ACHN (cell line): Measurements from ENCODE around the gene GIGYF2.

ENCODE experiments used
- DNase-seq: peaks from one replicate; pipeline ENCODE4 v3.0.0-alpha.2; 2015
- in situ Hi-C: cut with HindIII; loops from 2 replicates; pipeline ENCODE4 v1.10.0; 2017; ENCODE audit warnings: low sequenced_read_pairs, low pct_ligation_motif_present, low pct_unique_long_range_greater_than_20kb

Gene GIGYF2, protein sequence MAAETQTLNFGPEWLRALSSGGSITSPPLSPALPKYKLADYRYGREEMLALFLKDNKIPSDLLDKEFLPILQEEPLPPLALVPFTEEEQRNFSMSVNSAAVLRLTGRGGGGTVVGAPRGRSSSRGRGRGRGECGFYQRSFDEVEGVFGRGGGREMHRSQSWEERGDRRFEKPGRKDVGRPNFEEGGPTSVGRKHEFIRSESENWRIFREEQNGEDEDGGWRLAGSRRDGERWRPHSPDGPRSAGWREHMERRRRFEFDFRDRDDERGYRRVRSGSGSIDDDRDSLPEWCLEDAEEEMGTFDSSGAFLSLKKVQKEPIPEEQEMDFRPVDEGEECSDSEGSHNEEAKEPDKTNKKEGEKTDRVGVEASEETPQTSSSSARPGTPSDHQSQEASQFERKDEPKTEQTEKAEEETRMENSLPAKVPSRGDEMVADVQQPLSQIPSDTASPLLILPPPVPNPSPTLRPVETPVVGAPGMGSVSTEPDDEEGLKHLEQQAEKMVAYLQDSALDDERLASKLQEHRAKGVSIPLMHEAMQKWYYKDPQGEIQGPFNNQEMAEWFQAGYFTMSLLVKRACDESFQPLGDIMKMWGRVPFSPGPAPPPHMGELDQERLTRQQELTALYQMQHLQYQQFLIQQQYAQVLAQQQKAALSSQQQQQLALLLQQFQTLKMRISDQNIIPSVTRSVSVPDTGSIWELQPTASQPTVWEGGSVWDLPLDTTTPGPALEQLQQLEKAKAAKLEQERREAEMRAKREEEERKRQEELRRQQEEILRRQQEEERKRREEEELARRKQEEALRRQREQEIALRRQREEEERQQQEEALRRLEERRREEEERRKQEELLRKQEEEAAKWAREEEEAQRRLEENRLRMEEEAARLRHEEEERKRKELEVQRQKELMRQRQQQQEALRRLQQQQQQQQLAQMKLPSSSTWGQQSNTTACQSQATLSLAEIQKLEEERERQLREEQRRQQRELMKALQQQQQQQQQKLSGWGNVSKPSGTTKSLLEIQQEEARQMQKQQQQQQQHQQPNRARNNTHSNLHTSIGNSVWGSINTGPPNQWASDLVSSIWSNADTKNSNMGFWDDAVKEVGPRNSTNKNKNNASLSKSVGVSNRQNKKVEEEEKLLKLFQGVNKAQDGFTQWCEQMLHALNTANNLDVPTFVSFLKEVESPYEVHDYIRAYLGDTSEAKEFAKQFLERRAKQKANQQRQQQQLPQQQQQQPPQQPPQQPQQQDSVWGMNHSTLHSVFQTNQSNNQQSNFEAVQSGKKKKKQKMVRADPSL (N-terminal part only)

DNA sequence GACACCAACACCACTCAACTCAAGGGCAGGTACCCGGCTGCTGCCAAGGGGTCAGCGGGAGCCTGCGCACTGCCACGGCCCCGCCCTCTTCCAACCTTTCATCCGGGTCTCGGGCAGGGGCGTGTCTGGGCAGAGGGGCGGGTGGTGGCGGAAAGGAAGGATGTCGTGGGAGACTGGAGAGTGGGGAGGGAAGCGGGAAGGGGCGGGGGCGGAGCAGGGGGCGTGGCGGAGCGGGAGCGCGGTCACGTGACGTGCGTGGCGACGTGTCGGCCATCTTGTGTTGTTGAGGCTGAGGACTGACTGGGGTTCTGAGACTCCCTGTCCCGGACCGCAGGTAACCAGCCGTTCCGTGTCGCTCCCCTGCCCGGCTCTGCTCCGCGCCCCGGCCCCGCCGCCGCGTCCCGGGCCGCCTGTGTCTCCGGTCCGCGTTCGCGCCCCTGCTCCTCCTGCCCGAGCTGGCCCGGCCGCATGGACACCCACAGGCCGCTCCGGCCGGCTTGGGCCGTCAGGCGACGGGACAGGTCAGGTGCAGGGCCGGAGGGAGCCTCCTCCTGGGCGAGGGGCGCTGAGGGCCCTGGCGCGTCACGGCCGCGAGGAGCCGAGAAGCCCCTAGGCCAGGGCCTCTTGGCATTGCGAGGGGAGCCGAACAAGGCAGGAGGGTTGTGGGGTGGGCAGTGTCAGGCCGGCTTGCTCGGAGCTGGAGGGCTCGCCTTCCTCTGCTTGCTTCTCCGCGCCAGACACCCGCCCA lies at the start of gene GIGYF2:
Gene GIGYF2 (plus strand): TSS at position 273 of the 748 bp plus-strand sequence. CDS start 37,867 bp downstream, outside the sequence.
- DNase-seq = peak; percentile 98
- in situ Hi-C loops = no loop called here

DNA sequence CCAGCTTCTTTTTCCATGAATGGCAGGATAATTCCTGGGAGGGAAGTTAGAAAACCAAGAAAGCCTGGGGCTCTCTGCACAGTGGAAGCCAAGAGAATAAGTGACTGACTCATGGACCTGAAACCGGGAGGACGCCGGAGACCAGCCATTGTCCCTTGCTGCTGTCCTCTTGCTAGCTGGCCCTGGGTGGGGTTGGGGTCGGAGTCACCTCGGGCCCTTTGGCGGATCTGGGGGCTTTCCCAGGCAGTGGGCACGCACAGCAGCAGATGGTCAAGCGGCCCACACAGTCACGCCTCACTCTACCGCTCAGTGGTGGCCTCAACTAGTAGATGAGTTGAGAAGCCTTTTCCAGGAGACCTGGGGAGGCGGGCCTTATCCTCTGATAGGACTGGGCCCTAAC lies 48.1 kb upstream of the GIGYF2 start:
- in situ Hi-C loops = no loop called here
- DNase-seq = no peak

DNA sequence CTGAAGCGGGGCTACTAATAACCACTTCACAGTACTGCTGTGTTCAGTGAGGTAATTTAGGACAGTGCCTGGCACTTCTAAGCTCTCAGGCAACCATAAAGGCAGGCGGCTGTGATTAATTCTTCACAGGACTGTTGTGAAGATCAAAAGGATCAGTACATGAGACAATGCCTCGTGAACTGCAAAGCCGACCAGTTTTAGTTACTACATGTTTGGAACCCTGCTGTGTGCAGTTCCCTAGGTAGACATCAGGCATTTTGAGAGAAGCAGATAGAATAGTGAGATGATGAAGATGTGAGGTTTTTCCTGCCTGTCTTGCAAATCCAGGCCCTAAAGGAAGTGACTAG lies 44.7 kb upstream of the GIGYF2 start:
- no peak for DNase-seq
- in situ Hi-C loops = no loop called here

DNA sequence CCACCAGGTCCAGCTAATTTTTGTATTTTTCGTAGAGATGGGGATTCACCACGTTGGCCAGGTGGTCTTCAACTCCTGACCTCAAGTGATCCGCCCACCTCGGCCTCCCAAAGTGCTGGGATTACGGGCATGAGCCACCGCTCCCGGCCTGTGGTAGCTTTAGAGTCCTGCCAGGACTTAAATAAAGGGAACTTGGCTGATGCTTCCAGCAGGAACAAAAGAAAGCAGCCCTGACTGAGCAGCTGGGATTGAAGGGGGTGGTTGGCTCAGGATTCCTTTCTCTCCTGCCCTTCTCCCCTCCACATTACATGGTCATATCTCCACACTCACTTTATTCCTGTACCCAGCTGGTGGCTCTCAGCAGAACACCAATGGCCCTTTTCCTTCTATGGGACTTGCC lies 43.7 kb upstream of the GIGYF2 start:
- no peak for DNase-seq
- in situ Hi-C loops = no loop called here

DNA sequence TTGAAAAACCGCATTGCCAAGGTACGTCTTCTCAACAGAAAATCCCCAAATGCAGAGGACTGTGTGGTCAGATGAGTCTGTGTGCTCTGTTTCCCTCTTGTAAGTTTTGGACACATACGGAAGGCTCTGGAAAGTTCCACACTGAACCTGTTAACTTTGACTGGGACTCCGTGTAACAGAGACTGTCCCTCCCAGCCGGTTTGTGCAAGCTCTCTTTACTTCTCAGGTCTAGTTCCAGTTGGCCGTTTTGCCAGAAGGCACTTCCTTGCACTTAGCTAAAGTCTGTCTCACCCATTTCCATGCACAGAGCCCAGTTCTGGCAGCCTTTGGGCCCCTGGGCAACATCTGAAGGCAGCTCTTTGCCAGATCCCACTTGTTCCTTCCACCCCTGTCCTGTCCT lies 41.7 kb upstream of the GIGYF2 start:
- no peak for DNase-seq
- in situ Hi-C loops = no loop called here

DNA sequence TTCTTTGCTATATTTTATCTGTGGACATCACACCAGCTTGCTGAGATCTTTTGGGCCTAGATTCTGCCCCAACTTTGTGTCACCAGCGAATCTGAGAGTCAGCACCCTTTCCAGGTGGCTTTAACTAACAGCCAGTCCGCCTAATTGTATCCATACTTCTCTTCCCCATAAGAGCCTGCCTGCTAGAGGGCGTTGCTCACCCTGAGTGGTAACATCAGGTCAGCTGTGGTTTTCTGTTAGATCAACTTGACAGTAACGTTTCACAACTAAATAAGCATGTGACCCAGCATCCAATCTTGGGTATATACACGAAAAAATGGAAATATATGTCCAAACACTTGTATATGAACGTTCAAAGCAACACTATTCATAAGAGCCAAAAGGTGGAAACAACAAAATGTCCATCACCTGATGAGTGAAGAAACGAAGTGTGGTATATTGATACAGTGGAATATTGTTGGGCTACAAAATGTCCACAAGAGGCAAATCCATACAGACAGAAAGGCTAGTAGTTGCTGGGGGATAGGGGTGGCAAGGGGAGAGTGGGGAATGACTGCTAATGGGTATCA lies 38.8 kb upstream of the GIGYF2 start:
- in situ Hi-C loops = no loop called here
- DNase-seq = no peak

DNA sequence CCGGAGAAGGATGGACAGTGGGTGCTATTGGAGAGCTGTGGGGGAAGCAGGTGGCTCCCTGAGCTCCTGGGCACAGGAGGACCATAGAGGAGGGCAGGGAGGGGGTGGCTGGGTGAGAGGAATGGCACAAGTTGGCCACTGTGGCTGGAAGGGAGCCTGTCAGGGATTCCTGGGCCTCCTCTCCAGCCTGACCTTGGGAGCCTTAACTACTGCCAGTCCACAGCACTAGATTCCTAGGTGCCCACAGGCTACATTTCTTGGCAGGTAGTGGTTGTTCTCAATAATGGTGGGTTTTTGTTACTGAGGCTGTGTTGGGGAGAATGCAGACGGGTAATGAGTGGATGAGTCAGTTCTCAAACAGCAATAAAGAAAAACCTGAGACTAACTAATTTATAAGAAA lies 37.8 kb upstream of the GIGYF2 start:
- DNase-seq = no peak
- in situ Hi-C loops = no loop called here

DNA sequence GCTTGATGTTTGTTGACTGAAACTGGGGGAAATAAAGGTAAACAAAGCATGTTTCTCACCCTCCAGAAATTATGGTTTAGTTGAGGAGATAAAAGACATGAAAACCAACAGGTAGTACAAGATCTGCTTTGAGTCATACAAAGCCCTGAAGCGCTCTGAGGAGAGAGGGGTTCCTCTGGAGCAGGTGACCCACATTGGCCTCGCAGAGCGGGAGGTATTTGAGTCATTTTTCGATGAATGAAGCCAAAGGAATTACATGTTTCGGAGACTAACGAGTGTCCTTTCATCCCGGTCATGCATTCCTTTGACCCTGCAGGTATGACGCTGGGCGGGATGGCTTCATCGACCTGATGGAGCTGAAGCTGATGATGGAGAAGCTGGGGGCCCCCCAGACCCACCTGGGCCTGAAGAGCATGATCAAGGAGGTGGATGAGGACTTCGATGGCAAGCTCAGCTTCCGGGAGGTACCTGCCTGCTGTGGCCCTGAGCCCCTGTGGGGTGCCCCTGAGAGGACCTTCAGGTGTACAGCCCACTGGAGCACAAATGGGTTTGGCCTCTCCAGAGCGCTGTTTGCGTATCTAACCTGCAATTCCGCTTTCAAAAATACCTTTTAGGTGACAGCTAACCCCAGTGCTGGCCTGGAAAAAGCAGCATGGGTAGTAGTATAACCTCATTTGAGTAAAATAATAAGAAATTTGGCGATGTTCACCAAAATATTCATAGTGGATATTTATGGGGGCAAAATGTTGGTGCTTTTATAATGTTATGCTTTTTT lies 34.5 kb upstream of the GIGYF2 start:
- no peak for DNase-seq
- in situ Hi-C loops = no loop called here

DNA sequence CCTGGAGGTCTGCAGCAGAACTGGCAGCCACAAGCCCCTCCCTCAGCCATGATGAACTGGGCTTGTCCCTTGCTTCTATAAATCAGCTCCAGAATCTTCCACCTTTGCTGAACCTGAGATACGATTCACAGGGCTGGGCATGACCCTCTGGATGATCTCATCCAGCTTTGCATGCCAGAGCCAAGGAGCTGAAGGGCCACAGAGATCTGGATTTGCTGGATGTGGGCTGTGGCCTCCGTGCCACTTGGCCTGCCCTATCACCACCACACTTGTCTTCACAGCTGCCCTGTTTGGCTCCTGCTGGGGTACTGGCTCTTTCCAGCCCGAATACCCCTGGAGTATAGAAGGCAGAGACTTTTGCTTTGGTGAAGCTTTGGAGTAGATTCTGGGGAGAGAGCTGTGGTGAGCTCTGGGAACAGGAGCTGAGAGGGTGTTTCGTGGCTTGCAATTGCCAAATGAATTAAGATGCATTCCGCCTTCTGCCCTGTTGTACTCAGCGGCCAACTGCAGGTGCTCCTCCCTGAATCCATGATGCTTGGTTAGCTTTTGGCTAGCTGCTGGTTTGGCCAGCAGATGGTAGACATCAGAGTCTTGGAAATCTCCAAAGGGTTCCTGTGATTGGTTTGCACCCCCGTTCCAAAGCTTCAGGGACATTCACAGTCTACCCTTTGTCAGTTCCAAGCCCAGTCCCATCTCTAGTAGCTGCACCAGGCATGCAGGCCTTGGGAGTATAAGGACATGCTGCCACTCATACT lies 30.9 kb upstream of the GIGYF2 start:
- DNase-seq = no peak
- in situ Hi-C loops = no loop called here

DNA sequence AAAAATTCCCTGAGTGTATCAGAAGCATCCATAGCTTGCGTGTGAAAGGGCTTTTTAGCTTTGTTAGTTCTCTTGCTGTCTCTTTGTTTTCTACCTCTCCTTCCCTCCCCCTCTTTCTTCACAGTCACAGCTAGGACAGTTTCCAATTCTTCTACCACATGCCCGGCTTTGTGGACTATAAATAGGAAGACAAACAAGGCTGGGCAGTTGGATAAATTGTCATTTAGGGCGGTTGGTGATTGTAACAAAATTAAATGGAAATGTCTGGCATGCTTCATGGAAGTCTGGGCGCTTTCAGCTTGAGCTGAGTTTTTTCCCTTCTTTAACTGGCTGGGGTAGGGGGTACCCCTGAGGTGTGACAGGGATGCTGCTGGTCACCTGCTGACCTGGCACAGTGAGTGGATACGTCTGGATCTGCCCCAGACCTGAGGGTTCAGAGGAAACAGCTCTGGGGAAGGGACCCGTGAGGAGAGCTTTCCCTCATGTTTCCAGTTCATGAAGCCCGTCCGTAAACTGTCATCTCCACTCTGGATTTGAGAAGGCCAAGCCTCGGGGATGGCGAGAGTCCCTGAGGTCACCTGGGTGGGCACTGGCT lies 29.0 kb upstream of the GIGYF2 start:
- in situ Hi-C loops = no loop called here
- no peak for DNase-seq

DNA sequence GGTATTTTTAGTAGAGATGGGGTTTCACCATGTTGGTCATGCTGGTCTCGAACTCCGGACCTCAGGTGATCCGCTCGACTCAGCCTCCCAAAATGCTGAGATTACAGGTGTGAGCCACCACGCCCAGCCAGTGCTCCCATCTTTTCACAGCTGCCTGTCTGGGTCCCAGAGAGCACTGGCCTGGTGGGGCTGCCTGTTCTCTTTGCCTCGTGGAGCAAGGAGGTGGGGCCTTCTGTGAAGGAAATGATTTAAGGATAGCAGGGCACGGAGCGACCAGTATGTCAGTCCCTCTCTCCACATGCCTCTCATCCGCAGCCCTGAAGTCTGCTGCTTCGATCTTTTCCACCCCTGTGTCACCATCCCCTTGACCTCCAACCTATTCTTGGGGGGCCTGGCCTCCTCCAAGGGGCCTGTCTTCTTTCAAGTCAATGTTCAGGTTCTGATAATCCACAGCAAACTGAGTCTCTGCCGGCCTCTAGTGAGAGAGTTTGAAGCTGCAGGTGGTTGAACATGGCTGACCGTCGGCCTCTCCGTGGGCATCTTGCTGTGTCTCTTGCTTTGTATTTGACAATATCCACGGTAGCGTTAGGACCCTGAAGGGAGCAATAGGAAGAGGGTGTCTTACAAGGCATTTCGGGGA lies 28.2 kb upstream of the GIGYF2 start:
- DNase-seq = peak; percentile 35
- in situ Hi-C loops = no loop called here

DNA sequence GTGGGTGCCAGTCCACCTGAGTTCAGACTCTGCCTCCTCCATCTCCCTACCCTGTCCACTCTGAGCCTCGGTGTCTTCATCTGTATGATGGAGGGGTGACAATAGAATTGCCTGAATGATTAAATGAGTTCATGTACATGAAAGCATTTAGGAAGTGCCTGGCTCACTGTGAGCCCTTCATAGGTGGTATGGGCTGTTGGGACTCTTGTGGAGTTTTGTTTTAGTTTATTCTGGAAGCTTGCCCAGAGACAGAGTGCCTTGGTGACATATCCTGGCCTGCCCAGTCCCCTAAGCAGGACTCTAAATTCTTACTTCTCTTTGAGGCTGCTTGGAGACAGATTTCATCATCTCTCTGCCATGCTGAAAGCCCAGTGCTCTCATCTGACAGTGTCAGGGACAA lies 24.5 kb upstream of the GIGYF2 start:
- in situ Hi-C loops = no loop called here
- DNase-seq = no peak

DNA sequence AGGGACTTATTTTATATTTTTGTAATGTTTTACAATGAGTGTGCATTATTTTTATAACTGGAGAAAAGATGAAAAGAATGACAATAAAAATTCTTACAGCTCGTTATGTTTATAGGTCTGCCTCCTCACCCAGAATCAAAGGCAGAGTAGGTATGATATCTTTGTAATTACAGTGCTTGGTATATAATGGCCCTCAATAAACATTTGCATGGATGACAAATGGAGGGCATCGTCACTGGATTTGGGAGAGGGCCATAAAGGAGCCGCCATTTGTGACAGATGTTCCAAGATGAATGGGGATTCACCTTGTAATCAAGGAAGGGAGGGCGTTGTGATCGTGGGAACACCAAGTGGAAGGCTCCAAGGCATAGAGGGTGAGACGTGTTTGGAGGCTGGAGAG lies 22.6 kb upstream of the GIGYF2 start:
- no peak for DNase-seq
- in situ Hi-C loops = no loop called here

DNA sequence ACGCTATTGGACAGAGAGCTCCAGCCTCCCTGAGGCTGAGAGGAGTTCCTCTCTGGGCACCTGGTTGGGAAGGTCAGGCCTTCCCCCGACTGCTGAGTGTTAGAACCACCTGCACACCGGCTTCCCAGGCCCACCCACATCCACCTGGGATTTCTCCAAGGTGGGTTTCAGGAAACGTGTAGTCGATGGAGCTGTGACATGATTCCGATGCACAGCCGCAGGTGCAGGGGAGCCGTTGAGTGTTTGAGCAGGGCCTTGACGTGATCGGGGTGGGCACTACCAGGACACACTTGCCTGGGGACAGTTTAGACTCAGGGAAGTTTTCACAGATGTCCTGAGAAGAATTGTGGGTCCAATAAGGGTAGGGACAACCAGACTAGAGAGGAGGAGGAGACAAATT lies 21.8 kb upstream of the GIGYF2 start:
- no peak for DNase-seq

DNA sequence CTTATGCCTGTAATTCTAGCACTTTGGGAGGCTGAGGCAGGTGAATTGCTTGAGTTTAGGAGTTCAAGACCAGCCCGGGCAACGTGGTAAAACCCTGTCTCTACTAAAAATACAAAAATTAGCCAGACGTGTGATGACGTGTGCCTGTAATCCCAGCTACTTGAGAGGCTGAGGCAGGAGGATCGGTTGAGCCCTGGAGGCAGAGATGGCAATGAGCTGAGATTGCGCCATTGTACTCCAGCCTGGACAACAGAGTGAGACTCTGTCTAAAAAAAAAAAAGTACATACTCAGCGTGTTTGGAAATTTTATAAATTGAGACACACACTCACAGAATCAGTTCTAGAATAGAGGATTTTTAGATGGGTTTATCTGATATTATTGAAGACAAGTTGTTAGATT lies 17.1 kb upstream of the GIGYF2 start:
- in situ Hi-C loops = no loop called here

More for the DNA sequence above, 21.8 kb upstream of the GIGYF2 start:
- in situ Hi-C loops = no loop called here

DNA sequence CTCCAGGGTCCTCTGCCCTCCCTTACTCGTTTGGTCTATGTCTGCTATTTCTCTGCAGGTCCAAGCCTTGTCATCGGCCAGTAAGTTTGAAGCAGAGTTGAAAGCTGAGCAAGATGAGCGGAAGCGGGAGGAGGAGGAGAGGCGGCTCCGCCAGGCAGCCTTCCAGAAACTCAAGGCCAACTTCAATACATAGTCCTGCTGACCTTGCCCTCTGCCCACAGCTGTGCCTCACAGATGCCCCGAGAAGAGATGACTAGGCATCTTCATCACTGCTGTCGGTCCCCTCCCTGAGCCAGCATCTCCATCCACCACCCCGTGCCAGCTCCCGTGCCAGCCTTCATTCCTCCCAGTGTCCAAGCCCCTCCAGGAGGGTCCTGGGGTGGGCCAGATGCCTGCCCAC lies 15.6 kb upstream of the GIGYF2 start:
- DNase-seq = no peak
- in situ Hi-C loops = no loop called here

More for the DNA sequence above, 17.1 kb upstream of the GIGYF2 start:
- no peak for DNase-seq
